Measurements from ENCODE around the gene PPP2R2C. TPM values are rescaled to one million over a fixed set of nuclear protein-coding genes. Genes with fewer than 3 reads are reported as not detected.

PPP2R2C gene
- total RNA-seq, 2 donors from 2014 or later = 0.14 to 0.41 TPM

DNA sequence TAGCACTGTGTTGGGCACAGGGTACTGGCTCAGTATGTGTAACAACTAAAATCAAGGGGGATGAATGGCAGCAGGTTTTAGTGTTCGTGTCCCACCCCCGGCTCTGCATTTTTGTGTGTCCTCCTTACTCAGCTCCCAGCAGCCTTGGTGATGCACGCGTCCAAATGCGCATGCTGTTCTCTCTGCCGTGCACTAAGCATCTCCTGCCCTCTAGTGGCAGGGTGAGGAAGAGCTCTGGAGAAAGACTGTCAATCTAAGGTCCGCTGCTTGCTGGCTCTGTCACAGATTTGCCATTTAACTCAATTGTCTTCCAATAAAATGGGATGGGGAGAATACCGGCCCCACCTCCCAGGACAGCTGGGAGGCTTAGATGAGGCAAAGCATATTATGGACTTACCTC lies 141.4 kb downstream of the PPP2R2C start:
- TF ChIP-seq CTCF (IDR thresholded peaks at IDR 0.05) = no peak
- H3K4me3 ChIP-seq = no peak overlapping the region
- ATAC-seq (ENCODE audit: insufficient number of reproducible peaks, low FRiP score, low read depth) = no peak
- H3K36me3 ChIP-seq = no peaks in the 10 kb centered on the region
- H3K27ac ChIP-seq = no peak overlapping the region
- no peaks in the 10 kb centered on the region for H3K9me3 ChIP-seq
- no peaks in the 10 kb centered on the region for H3K27me3 ChIP-seq (replicated peaks; ENCODE audit: insufficient read depth)
- no peak for DNase-seq (ENCODE audit: low spot score)
- H3K4me1 ChIP-seq (ENCODE audit: control insufficient read depth in 1 of 2, low read depth in 2 of 2) = no peaks in the 10 kb centered on the region

DNA sequence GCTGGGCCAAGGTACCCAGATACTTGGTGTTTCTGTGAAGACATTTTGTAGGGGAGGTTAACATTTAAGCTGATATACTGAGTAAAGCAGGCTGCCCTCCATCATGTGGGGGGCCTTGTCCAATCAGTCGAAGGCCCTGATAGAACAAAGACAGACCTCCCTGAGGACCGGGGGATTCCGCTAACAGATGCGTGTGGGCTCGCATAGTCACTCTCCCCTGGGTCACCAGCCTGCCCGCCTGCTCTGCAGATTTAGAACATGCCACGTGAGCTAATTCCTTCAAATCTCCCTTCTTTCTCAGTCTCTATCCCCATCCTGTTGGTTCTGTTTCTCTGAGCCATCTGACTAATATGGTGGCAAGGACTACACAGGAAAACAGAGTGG lies 142.0 kb downstream of the PPP2R2C start:
- DNase-seq (ENCODE audit: low spot score) (no peak), ATAC-seq (ENCODE audit: insufficient number of reproducible peaks, low FRiP score, low read depth) (no peak)
- H3K36me3 ChIP-seq = no peaks in the 10 kb centered on the region
- no peak overlapping the region for H3K27ac ChIP-seq
- H3K27me3 ChIP-seq (replicated peaks; ENCODE audit: insufficient read depth) = no peaks in the 10 kb centered on the region
- no peak overlapping the region for H3K4me3 ChIP-seq
- no peaks in the 10 kb centered on the region for H3K9me3 ChIP-seq
- TF ChIP-seq CTCF (IDR thresholded peaks at IDR 0.05) = no peak
- H3K4me1 ChIP-seq (ENCODE audit: control insufficient read depth in 1 of 2, low read depth in 2 of 2) = no peaks in the 10 kb centered on the region

DNA sequence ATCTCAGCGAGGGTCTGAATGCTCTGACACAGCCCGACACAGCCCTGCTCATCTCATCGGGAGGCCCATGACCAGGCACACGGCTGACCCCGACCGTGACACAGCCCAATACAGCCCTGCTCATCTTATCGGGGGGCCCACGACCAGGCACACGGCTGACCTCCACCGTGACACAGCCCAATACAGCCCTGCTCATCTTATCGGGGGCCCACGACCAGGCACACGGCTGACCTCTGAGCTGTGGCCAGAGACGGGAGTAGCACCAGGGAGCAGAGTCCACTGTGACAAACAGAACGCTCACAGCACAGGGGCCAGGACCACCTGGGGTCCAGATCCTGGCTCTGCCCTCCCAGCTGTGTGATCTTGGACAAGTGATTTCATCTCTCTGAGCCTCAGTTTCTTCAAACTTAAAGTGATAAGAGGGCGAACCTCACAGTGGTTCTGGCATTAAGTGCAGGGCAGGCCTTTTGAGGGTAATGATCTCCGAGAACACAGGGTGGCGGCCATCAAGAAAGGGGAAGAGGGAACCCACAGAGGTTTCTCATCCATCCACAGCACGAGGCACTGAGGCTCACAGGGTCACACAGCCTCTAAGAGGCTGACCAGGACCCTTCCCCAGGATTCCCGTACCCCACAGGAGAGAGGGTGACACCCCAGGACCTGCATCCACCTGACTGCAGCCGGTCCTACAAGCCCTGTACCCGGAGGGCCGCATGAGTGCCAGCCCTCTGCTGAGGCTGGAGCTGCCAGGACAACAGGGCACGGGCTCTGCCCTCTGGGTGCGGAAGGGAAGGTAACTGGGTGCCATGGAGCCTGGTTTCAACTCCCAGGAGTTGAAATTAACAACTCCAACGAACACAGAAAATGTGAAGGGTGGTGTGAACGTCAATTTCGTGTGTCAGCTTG lies 142.7 kb downstream of the PPP2R2C start:
- Histone ChIP-seq H3K27ac (no peak overlapping the region), H3K4me3 (no peak overlapping the region), H3K27me3 (replicated peaks; ENCODE audit: insufficient read depth) (no peaks in the 10 kb centered on the region), H3K36me3 (no peaks in the 10 kb centered on the region), H3K9me3 (no peaks in the 10 kb centered on the region), H3K4me1 (ENCODE audit: control insufficient read depth in 1 of 2, low read depth in 2 of 2) (no peaks in the 10 kb centered on the region)
- DNase-seq (ENCODE audit: low spot score) (no peak), ATAC-seq (ENCODE audit: insufficient number of reproducible peaks, low FRiP score, low read depth) (no peak)
- TF ChIP-seq CTCF (IDR thresholded peaks at IDR 0.05) = no peak

- Histone ChIP-seq H3K9me3 (no peaks in the 10 kb centered on the region), H3K4me1 (ENCODE audit: control insufficient read depth in 1 of 2, low read depth in 2 of 2) (no peaks in the 10 kb centered on the region), H3K36me3 (no peaks in the 10 kb centered on the region), H3K4me3 (no peak overlapping the region), H3K27me3 (replicated peaks; ENCODE audit: insufficient read depth) (no peaks in the 10 kb centered on the region), H3K27ac (no peak overlapping the region)
- DNase-seq (ENCODE audit: low spot score) (no peak), ATAC-seq (ENCODE audit: insufficient number of reproducible peaks, low FRiP score, low read depth) (no peak)
- no peak for TF ChIP-seq CTCF (IDR thresholded peaks at IDR 0.05)
Observed at GRCh38 chr4:6328526-6328925, 143.9 kb downstream of the PPP2R2C start.

DNA sequence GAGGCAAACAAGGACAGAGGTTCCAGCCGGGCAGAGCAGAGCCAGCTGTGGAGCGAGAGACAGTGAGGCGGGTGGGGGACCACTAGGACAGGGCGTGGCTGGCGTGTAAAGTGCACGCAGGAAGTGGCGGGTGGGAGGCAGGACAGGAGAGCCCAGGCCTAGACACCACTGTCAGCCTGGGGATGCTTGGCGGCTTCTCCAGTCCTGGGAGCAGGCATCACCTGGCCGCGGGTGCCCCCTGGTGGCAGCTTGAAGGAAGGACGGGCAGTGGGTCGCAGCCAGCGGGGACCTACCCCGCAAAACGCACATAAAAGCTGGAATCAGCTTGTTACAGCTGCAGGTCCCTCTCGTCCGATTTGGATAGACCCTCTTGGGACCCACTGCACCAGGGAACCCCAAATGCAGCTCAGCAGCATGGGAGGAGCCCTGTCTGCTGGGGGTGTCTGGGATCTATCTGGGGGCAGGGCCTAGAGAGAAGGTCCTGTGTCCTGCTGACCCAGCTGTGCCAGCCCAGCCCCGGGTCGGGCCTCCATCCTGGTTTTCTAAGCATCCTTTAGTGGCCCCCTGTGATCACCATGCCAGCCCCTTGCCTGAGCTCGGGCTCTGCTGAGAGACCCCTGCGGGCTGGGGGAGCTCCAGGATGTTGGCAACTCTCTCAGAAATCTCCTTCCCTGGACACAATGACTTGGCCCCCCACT lies 145.0 kb downstream of the PPP2R2C start:
- peak; percentile 99 for TF ChIP-seq CTCF (IDR thresholded peaks at IDR 0.05)
- ATAC-seq (ENCODE audit: insufficient number of reproducible peaks, low FRiP score, low read depth) (peak; percentile 70), DNase-seq (ENCODE audit: low spot score) (peak; percentile 13)
- Histone ChIP-seq H3K27ac (no peak overlapping the region), H3K9me3 (no peaks in the 10 kb centered on the region), H3K4me1 (ENCODE audit: control insufficient read depth in 1 of 2, low read depth in 2 of 2) (no peaks in the 10 kb centered on the region), H3K36me3 (no peaks in the 10 kb centered on the region), H3K27me3 (replicated peaks; ENCODE audit: insufficient read depth) (no peaks in the 10 kb centered on the region), H3K4me3 (no peak overlapping the region)
